Ammon's horn (tissue), 1 donor: ENCODE measurements around the gene METAP2.

Experiments used
- DNase-seq: peaks from one replicate; pipeline ENCODE4 v3.0.0-alpha.2; 2016; ENCODE audit warnings: low spot score

METAP2 gene

GRCh38 chr12:95513599-95513998, 39.6 kb downstream of the METAP2 start:
- DNase-seq: no peak

DNA sequence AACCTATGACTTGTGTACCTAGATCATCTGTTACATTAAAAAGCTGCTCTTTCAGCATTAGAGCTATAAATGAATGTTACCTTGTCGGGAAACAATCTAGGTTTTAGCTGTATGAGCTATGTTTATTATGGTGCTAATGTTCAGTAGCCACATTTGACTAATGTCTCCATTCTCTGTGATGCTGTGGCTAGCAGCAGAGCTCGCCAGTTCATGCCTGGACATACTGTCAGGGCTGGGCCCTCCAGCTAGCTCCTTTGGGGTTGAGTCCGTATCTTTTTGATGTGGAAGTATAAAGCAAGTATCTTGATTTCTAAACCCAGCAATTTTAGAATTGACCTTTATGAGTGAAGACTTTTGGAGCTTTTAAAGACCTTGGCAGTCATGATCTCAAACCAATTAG, 41.2 kb downstream of the METAP2 start:
- no peak for DNase-seq

DNA sequence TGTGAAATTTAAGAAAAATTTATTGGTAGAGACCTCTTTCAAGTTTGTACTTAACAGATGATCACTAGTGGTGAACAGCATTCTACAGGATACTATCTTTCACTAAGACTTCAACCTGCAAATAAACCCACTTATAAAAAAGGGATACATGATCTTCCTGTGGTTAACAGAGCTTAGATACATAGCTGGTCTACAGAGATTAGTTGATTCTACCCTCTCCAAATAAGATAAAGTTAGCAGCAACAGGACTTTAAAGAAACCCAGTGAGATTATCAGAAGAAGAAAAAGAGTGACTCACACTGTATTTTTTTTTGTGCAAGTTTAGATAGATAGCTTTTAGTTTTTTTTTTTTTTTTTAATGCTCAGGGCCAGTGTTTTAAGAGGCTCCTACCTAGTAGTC, 42.8 kb downstream of the METAP2 start:
- DNase-seq: no peak

DNA sequence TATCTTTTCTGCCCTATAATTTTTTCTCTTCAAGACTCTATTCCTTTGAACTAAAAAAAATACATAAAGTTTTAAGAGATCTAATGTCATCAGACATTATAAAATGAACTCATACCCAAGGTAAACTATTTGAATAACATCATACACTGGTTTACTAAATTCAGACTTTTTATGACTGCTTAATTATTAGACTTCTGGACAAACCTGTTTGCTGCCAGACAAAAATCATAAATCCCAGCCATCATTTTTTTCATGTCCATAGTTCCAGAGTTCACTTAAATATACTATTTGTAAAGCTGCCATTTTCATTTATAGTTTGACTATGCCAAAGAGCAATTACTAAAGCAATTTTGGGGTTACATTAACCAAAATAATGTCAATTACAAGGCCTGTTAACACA, 43.3 kb downstream of the METAP2 start:
- no peak for DNase-seq

DNA sequence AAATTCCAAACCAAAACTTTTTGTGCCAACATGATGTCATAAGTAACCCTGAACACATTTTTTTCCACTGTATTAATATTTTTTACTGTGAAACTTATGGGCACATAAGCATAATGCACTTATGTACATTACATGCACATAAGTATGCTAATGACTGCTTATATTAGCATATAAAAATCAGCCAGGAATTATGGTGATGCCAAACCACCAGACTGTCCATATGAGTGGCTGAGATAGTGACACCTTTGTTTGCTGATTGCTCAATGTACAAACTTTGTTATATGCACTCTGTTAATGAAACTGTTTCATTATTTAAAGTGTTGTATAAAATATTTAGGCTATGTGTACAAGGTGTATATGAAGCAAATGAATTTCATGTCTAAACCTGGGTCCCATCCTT, 45.0 kb downstream of the METAP2 start:
- DNase-seq: no peak

DNA sequence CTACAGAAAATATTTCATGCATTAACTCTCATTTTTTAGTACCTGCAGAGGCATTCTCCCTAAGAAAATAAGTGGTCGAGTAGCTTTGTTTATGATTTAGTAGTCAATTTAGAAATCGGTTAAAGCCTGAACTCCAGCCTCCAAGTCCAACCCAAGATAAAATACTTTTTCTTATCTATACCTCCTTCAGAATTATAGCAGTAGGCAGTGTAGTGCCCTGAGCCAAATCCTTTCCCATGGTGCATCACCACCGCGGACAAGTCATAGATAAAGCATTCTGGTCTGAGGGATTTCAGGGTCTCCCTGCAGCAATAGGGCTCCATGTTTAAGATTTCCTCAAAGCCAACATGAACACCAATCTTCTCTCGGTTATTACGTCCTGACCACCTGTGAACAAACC, 46.9 kb downstream of the METAP2 start:
- no peak for DNase-seq

DNA sequence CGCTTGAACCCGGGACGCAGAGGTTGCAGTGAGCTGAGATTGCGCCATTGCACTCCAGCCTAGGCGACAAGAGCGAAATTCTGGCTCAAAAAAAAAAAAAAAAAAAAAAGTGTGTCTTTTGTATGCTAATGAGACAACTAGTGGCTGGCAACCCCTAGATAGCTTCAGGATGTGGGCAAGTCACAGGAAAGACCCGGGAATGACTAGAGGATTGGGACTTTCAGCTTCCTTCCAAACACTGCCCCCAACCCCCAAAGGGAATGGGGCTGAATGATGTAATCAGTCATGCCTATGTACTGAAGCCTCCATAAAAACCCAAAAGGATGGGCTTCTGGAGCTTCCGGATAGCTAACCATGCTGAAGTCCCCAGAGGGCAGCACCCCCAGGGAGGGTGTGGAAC, 48.7 kb downstream of the METAP2 start:
- DNase-seq: no peak

GRCh38 chr12:95528431-95528830, 54.5 kb downstream of the METAP2 start:
- no peak for DNase-seq

DNA sequence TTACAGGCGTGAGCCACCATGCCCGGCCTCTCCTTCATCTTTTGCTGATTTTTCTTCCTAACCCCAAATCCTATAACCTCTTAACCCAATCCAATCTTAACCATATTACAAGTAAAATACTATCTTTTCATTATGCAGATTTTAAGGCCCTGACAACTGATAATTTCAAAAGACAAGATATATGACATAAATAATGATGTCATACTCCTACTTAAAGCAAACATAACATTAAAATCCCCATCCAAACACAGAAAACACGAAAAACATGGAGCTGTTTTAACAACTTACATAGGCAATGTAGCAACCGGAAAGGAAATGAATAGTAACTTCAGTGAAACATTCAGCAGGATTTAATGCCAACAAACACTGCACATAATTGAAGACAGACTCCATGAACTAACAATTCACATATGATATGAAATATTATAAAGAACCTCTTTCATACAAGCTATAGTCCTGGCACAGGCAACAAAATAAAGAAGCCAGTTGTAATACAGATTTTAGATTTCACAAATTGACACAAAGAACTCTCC, 55.8 kb downstream of the METAP2 start:
- DNase-seq: no peak

DNA sequence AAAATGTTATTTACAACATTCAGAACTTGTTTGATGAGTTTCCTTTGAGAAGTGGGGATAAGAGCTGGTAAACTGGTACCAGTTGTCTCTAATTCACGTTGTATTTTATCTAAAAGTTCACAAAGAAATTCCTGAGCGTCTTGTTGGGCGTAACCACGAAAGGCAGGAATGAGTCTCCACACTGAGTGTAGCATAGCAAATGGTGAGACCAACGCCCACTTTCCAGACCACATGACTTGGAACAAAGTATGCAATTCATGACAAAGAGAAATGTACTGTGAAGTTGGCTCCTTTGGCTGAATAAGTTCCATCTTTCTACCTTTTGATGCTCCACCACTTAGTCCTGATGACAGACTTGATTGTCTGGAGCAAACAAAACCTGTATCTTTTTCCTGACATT, 58.9 kb downstream of the METAP2 start:
- DNase-seq: no peak

DNA sequence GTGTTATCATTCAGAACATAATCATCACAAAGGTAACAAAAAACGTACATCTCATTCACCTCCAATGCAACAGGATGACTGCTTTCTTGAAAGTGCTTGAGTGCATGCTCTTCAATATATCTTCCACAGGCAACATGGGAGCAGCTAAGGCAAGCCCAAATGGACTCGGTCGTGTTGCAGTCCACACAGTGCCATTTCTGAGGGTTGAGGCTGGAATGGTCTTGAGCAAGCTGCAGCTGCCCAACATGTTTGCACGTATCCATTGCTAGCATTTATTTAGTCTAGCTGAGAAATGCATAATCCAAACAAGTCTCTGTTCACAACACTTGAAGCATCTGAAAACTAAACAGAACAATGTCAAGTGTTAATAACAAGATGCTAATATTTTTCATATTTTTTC, 60.0 kb downstream of the METAP2 start:
- DNase-seq: no peak

DNA sequence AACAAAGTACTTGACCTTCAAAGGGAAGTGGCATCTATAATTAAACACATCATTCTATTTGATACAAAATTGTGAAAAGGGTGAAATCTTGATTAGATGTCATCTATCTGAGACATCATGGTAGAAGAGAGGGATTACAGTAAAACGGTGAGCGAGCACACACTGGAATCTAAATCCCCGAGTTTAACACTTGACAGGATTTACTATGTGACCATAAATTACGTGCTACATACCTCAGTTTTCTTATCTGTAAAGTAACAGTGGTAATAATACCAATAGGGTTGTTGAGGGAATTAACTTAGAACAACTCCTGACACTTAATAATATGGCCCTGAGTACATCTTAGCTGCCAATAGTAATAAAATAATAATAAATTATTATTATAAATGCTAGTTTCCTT, 64.1 kb downstream of the METAP2 start:
- DNase-seq: no peak

DNA sequence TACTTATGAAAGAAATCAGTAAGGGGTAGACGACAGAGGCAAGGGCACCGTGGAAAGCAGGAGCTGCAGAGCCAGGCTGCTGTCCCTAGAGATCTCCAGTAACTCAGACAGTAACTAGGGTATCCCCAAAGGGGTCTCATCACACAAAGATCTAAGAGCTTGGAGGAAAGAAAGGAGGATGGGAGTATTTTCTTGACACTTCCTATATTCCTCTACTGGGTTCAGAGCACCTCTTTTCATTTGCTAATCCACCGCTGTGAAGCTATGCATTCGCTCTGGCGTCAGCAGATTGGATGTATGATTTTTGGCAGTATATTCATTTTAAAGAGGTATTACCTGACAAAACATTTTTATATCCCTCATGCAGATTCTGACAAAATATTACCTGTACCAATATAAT, 64.7 kb downstream of the METAP2 start:
- no peak for DNase-seq

DNA sequence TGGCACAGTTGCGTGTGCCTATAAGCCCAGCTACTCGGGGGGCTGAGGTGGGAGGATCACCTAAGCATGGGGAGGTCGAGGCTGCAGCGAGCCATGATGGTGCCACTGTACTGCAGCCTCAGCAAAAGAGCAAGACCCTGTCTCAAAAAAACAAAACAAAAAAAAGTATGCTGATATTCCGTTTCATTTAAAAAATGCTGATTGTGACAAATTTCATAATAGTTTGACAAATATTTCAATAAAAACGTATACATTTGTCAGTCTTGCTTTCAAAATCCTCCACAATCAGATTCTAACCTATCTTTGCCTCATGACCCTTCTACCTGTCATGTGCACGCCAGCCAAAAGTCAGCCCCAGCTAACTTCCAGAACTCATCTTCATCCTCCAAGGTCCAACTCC, 67.5 kb downstream of the METAP2 start:
- no peak for DNase-seq

DNA sequence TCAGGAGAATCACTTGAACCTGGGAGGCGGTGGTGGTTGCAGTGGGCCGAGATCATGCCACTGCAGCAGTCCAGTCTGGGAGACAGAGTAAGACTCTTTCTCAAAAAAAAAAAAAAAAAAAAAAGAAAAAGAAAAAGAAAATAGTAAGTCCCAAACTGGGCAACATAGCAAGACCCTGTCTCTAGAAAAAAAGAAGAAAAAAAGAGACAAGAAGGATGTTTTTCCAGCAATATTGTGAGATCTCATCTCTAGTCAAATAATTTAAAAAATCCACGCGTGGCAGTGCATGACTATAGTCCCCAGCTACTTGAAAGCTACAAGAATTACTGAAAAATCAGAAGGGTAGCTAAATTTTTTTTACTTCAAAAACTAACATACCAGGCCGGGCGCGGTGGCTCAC, 69.4 kb downstream of the METAP2 start:
- DNase-seq: no peak

DNA sequence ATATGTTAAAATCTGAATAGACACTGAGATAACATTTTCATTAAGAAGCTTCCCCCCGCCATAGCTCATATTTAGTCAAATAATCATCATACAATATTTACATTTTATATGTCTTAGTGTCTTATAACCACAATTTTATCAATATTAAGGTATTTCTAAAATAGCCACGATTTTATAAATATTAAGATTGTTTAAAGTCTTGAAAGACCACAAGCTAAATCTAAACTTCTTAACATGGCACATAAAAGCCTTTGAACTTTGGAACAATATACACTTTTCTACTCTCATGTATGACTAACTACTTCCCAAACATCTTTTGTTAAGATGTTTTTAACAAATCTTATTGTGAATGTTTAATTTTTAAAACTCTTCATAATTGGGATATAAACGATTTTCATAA, 70.8 kb downstream of the METAP2 start:
- DNase-seq: no peak

DNA sequence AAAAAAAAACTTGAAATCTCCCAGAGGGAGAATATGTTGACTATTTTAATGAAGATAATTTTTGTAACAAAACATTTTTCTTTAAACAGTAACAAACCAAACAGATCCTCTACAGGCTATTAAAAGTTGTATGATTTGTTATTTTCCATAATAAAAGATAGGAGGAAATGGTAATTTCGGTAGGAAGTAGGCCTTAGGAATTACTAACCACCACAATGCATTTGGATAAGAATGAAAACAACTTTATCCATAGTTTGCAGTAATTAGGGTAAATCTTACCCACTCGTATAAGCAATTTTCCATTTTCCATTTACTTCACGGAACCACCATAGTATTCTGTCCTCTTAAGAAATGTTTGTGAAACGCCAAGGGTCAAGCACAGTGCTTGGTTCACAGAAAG, 71.4 kb downstream of the METAP2 start:
- no peak for DNase-seq

GRCh38 chr12:95545731-95546490, 72.0 kb downstream of the METAP2 start:
- DNase-seq: no peak

DNA sequence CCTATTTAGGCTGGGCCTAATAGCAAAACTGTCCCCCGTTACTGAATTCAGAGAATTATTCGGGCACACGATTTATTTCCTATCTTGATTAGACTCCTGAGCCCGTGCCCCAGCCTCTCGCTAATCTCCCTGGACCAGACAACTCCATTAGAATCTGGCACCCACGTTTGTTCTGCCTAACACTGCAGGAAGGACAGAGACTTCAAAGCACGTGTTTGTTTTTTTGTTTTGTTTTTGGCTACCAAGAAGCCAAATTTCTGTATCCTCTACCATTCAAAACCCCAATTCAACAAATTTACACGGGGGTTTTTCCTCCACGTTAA, 72.5 kb downstream of the METAP2 start:
- no peak for DNase-seq

- no peak for DNase-seq
These were observed 73.6 kb downstream of the METAP2 start for GRCh38 chr12:95547522-95548055.

DNA sequence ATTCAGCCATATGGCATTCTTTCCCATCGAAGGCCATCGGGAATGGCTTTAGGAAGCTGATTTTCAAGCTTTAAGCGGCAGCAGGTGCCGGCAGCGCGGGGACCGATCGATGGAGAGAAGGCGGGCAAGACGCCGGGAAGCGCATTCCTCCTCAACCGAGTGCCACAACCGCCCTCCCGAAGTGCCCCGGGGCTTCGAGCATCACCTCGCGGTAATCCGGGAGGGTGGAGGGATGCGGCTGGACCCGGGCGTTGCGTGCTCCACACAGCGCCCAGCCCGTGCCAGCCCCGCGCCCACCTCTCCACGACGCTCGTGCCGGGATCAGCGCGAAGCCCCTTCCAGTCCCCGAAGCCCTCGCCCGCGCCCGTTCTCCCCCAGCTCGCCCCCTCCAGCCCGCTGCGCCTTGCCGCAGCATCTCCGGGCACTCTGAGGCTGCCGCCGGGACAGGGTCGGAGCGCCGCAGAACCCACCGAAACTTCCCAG, 74.1 kb downstream of the METAP2 start:
- DNase-seq: no peak

- DNase-seq: peak; percentile 68
These were observed 74.8 kb downstream of the METAP2 start for GRCh38 chr12:95548539-95549391.
